ENCODE results near the gene IFNG. TPM values are rescaled to one million over a fixed set of nuclear protein-coding genes. Genes with fewer than 3 reads are reported as not detected.

The IFNG gene
- total RNA-seq, 1 donor = 12.4 TPM

DNA sequence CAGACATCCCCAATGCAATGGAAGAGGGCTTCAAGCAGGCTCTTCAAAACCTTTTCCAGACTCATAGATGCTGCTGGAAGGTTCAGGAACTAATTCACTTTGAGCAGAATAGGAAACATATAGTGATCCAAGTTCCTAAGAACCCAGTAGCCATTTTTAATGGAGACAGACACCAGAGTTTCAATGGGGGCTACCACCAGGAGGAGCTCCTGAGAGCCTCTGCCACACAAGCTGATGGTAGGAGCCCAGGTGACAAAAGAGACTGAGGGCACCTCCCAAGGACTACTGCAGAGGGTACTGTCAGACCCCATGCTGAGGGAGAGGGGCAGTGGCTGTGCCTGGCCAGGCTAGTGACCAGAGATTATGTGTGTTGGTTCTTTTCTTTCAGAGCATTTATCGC lies 45.9 kb downstream of the IFNG start:
- Histone ChIP-seq H3K4me3 (ENCODE audit: low read length) (no peak overlapping the region), H3K4me1 (ENCODE audit: insufficient read depth, low read length) (peaks cover 4% of the 10 kb centered on the region), H3K27me3 (ENCODE audit: insufficient read depth, low read length) (no peaks in the 10 kb centered on the region), H3K9me3 (ENCODE audit: low read depth, low read length) (no peaks in the 10 kb centered on the region)

DNA sequence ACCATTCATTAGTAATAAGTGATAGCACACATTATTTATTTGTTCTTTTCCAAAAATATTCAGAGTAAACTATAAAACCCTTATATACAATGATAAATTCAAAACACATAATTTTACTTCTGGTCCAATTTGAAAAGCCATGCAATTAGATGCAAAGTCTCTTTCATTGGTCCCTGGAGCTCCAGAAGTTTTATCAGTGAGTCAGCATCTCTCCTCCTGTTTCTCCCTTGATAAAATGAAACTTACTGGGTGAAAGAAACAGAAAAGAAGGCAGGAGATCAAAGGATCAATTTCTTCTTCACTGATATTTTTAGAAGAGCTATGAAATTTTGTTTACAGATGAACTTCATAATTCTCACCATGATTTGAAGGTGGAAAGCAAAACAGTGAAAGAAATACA lies 47.5 kb downstream of the IFNG start:
- Histone ChIP-seq H3K27me3 (ENCODE audit: insufficient read depth, low read length) (no peaks in the 10 kb centered on the region), H3K4me3 (ENCODE audit: low read length) (no peak overlapping the region), H3K4me1 (ENCODE audit: insufficient read depth, low read length) (no peaks in the 10 kb centered on the region), H3K9me3 (ENCODE audit: low read depth, low read length) (no peaks in the 10 kb centered on the region)

- Histone ChIP-seq H3K27me3 (ENCODE audit: insufficient read depth, low read length) (no peaks in the 10 kb centered on the region), H3K4me3 (ENCODE audit: low read length) (no peak overlapping the region), H3K4me1 (ENCODE audit: insufficient read depth, low read length) (no peaks in the 10 kb centered on the region), H3K9me3 (ENCODE audit: low read depth, low read length) (no peaks in the 10 kb centered on the region)
These were observed 49.9 kb downstream of the IFNG start for GRCh38 chr12:68109444-68110217.

- Histone ChIP-seq H3K9me3 (ENCODE audit: low read depth, low read length) (no peaks in the 10 kb centered on the region), H3K4me1 (ENCODE audit: insufficient read depth, low read length) (no peaks in the 10 kb centered on the region), H3K4me3 (ENCODE audit: low read length) (no peak overlapping the region), H3K27me3 (ENCODE audit: insufficient read depth, low read length) (no peaks in the 10 kb centered on the region)
These were observed 50.5 kb downstream of the IFNG start for GRCh38 chr12:68109001-68109400.

GRCh38 chr12:68106660-68107059 lies 52.9 kb downstream of the IFNG start:
- no peaks in the 10 kb centered on the region for H3K4me1 ChIP-seq (ENCODE audit: insufficient read depth, low read length)
- H3K4me3 ChIP-seq (ENCODE audit: low read length) = no peak overlapping the region
- no peaks in the 10 kb centered on the region for H3K27me3 ChIP-seq (ENCODE audit: insufficient read depth, low read length)
- no peaks in the 10 kb centered on the region for H3K9me3 ChIP-seq (ENCODE audit: low read depth, low read length)

DNA sequence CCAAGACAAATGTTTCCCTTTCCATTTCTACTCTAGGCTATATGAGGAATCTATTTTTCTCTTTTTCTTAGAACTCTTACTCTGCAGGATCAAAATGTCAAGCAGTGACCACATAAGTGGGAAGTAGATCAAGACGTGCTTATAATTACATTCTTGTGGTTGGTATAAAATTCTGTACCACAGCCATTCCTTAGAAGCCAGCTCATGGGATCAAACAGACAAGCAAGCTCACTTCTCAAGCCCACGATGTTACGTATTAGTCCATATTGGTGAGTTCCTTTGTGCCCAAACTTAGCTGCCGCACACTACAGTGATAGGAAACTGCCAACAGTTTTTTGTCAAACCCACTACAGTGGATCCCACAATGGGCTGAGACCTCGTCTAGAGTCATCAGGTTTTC lies 53.4 kb downstream of the IFNG start:
- Histone ChIP-seq H3K4me1 (ENCODE audit: insufficient read depth, low read length) (no peaks in the 10 kb centered on the region), H3K27me3 (ENCODE audit: insufficient read depth, low read length) (no peaks in the 10 kb centered on the region), H3K9me3 (ENCODE audit: low read depth, low read length) (no peaks in the 10 kb centered on the region), H3K4me3 (ENCODE audit: low read length) (no peak overlapping the region)

Other genes with a start within 250 kb of the IFNG start
- gene IFNG-AS1, start 170.3 kb downstream of the IFNG start, total RNA-seq = 1.7 TPM
- 0.21 TPM for gene IL26, start 66.1 kb upstream of the IFNG start, total RNA-seq
- not detected for gene IL22, start 93.9 kb upstream of the IFNG start, total RNA-seq
- 17.2 TPM for gene MDM1, start 172.6 kb upstream of the IFNG start, total RNA-seq

Data from mononuclear cell (primary cell).